Endothelial cell of umbilical vein (primary cell): ENCODE measurements around the gene RAPGEF3. TPM values are rescaled to one million over a fixed set of nuclear protein-coding genes. Genes with fewer than 3 reads are reported as not detected.
A peak's percentile ranks its signal among the peaks of the same experiment; 100 is the strongest.

Experiments used
- BruUV-seq: library from RNA; stranded (reverse); fragments of 400-500 nt; replicated peaks from 2 replicates; lab custom pipeline; 2021; lab: Mats Ljungman, UMichigan
- CTCF ChIA-PET: fragments of 300-600, 350-600 bp; sonication (Branson Sonifier 250); formaldehyde crosslinking; loops from one replicate; lab custom pipeline; 2021; ENCODE audit warnings: antibody characterized with exemption, inconsistent platforms; lab: Charles Lee
- POLR2A ChIA-PET: fragments of 300-600, 350-600 bp; sonication (Branson Sonifier 250); formaldehyde crosslinking; loops from one replicate; lab custom pipeline; 2021; ENCODE audit warnings: antibody characterized with exemption, inconsistent platforms; lab: Charles Lee
- DNase-seq: peaks from one replicate; pipeline ENCODE4 v3.0.0-alpha.2; 2011; ENCODE audit warnings: low read depth, low spot score
- FAIRE-seq: peaks from 2 replicates; lab custom pipeline; 2011; peaks lifted over from hg19 to GRCh38; lab: Jason Lieb, UNC
- H2AFZ ChIP-seq: 2 replicates; pipeline ENCODE4 v1.6.0; 2012; ENCODE audit warnings: low read depth, low read length, control low read depth, inconsistent platforms
- H3K27ac ChIP-seq: 2 replicates; pipeline ENCODE4 v1.5.1; 2011; ENCODE audit warnings: low read depth, mild to moderate bottlenecking, control low read depth, low read length, moderate library complexity; ENCODE audit not compliant: insufficient read depth
- H3K27me3 ChIP-seq, 2 experiments: 2 replicates each; pipeline versions ENCODE4 v1.6.0 to v1.6.1; 2011; ENCODE audit warnings: low read length in 2 of 2, mixed read lengths in 1 of 2; ENCODE audit not compliant: control insufficient read depth in 2 of 2, insufficient read depth in 2 of 2
- H3K36me3 ChIP-seq, 2 experiments: 2 replicates in 1 of 2; 3 replicates in 1 of 2; pipeline ENCODE4 v1.5.1; 2011; ENCODE audit warnings: low read length in 2 of 2, mild to moderate bottlenecking in 1 of 2, moderate library complexity in 1 of 2; ENCODE audit not compliant: control insufficient read depth in 2 of 2, insufficient read depth in 2 of 2; ENCODE audit errors: extremely low read depth in 1 of 2
- H3K4me1 ChIP-seq: 3 replicates; pipeline ENCODE4 v1.5.1; 2011; ENCODE audit warnings: mild to moderate bottlenecking, low read length; ENCODE audit not compliant: control insufficient read depth, insufficient read depth; ENCODE audit errors: extremely low read depth
- H3K4me2 ChIP-seq: 2 replicates; pipeline ENCODE4 v1.6.1; 2011; ENCODE audit warnings: low read length, control low read depth, mixed read lengths; ENCODE audit not compliant: insufficient read depth
- H3K4me3 ChIP-seq, 3 experiments: fragments of 200-600 bp in 1 of 3; sonication (generic), shearing (Covaris generic) in 1 of 3; replicated peaks in 1 of 3; 2 replicates each; pipeline ENCODE4 v1.5.1; 2011 to 2016; ENCODE audit warnings: control low read depth in 3 of 3, low read length in 3 of 3, mild to moderate bottlenecking in 2 of 3, inconsistent platforms in 1 of 3, low read depth in 1 of 3, moderate library complexity in 1 of 3; ENCODE audit not compliant: insufficient read depth in 1 of 3
- H3K79me2 ChIP-seq: 2 replicates; pipeline ENCODE4 v1.6.0; 2012; ENCODE audit warnings: low read length, inconsistent platforms; ENCODE audit not compliant: control insufficient read depth, insufficient read depth
- H3K9ac ChIP-seq: replicated peaks from 2 replicates; pipeline ENCODE3; 2011; ENCODE audit warnings: low read length, control low read depth; ENCODE audit not compliant: insufficient read depth; ENCODE audit errors: extremely low read depth
- H3K9me1 ChIP-seq: replicated peaks from 3 replicates; pipeline ENCODE4 v1.6.0; 2011; ENCODE audit warnings: mild to moderate bottlenecking, low read length; ENCODE audit not compliant: control insufficient read depth, insufficient read depth; ENCODE audit errors: extremely low read depth
- H3K9me3 ChIP-seq: replicated peaks from 2 replicates; pipeline ENCODE4 v1.5.1; 2012; ENCODE audit warnings: low read length, inconsistent platforms; ENCODE audit not compliant: control insufficient read depth, insufficient read depth
- H4K20me1 ChIP-seq: replicated peaks from 2 replicates; pipeline ENCODE3; 2011; ENCODE audit warnings: mild to moderate bottlenecking, low read length; ENCODE audit not compliant: control insufficient read depth, insufficient read depth; ENCODE audit errors: extremely low read depth
- GATA2 ChIP-seq: IDR thresholded peaks from 2 replicates; pipeline ENCODE4 v1.7.0; 2011; ENCODE audit warnings: low read depth, mild to moderate bottlenecking, moderate library complexity, mixed read lengths, low read length; ENCODE audit not compliant: insufficient read length, insufficient read depth
- JUN ChIP-seq: IDR thresholded peaks from 2 replicates; pipeline ENCODE4 v1.6.1; 2011; ENCODE audit warnings: borderline replicate concordance, low read depth; ENCODE audit not compliant: insufficient read length, insufficient read depth
- MYC ChIP-seq: IDR thresholded peaks from one replicate; pipeline ENCODE4 v1.6.1; 2011; ENCODE audit warnings: mild to moderate bottlenecking, low read depth, low read length
- POLR2A ChIP-seq: IDR thresholded peaks from 2 replicates; pipeline ENCODE4 v1.6.1; 2012; ENCODE audit warnings: low read depth, mild to moderate bottlenecking, control low read depth, low read length
- POLR2AphosphoS5 ChIP-seq: IDR thresholded peaks from 2 replicates; pipeline ENCODE4 v1.6.1; 2012; ENCODE audit warnings: low read depth, mild to moderate bottlenecking, control low read depth, low read length, moderate library complexity; ENCODE audit not compliant: insufficient read depth
- dilution Hi-C: fragments of 300-500 bp; cut with MboI; formaldehyde crosslinking; loops from one replicate; pipeline ENCODE4 v1.15.0; 2019; ENCODE audit warnings: low sequenced_read_pairs; ENCODE audit not compliant: extremely low pct_ligation_motif_present
- intact Hi-C: fragments of 100-400 bp; cut with micrococcal nuclease; formaldehyde crosslinking; loops from one replicate; pipeline ENCODE4 v1.10.0; 2022
- polyA plus RNA-seq, 4 experiments: library from polyadenylated mRNA; depleted of rRNA in 3 of 4; stranded (reverse) in 3 of 4; unstranded in 1 of 4; fragments of >200 nt; gene quantifications; 2 replicates each; pipeline versions ENCODE4 v1.2.1 to v1.2.3, GENCODE V29; 2011 to 2012; ENCODE audit warnings: missing spikeins in 1 of 4
- total RNA-seq: library from RNA; stranded (reverse); gene quantifications from 2 replicates; pipeline ENCODE4 v1.2.3, GENCODE V29; 2021
- TF ChIP-seq, protein P1 (sequence below): IDR thresholded peaks from 2 replicates; pipeline ENCODE4 v1.6.1; 2011; ENCODE audit not compliant: insufficient read depth, insufficient read length

RAPGEF3 gene
- total and polyA plus RNA-seq, 2 donors (not counting 3 experiments of a cell fraction or from before 2014, with no cell fraction given): 34.5 to 55.1 TPM

DNA sequence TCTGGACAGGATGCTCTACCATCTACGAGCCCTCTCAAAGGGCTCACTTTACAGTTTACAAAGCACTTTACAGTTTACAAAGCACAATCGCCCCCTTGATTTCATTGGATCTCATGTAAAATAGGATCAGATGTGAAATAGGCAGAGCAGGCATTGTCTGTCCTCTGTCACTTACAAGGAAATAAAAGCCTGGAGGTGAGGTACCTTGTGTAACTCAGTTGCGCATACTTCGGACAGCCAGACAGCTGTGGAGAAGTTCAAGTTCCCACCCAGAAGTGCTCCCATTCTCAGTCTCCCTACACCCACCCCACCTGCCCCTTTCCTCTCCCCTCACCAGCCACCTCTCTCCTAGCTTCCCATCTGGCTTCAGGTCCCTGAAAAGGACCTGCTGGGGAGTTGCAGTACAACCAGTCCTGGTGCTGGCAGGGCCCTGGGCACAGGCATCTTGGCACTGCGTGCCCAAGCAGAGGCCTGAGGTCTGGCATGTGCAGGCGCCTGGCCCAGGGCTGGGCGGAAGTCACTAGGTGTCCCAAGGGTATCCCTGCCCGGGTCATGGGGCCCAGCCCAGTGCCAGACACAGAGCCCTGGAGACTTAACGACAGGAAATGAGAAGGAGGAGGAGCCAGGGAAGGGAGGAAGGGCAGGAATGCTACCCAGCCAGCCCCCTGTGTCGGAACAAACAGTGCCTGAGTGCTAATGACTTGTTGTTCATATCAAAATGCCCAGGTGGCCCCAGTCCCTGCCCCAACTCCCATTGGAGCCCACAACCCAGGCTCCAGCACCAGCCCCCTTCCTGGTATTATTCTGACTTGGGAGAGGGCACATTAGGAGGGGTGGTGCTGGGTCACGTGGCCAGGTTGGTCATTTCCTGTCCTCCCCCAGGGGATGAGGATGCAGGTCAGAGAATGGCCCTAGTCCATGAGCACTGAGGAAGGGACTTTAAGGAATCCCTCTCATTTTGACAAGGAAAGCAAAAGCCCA is 5.4 kb downstream of the RAPGEF3 start:
- H3K27ac ChIP-seq: peak overlapping the region; percentile 70
- TF ChIP-seq, protein P1, sequence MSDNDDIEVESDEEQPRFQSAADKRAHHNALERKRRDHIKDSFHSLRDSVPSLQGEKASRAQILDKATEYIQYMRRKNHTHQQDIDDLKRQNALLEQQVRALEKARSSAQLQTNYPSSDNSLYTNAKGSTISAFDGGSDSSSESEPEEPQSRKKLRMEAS: peak; percentile 86
- TF ChIP-seq JUN: no peak
- TF ChIP-seq POLR2AphosphoS5: peak; percentile 63
- peak; percentile 17 for TF ChIP-seq MYC
- peak overlapping the region; percentile 31 for H3K4me2 ChIP-seq

DNA sequence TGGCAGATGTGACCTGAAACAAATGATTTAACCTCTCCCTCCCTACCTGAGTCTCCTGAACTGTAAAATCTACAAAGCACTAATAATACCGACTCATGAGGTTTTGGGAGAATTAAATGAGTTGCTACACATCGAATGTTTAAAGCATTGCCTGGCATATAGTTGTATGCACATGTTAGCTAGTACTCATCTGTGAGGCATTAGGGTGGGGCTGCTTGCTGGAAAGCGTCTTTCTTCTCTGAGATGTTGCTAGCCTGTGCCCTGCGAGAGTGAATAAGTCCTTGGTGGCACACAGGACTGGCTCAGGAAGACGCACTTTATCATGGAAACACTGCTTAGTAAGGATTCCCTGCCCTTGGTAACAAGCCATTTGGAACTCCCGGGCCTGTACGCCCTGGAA is 6.1 kb downstream of the RAPGEF3 start:
- no peak for DNase-seq
- no peak overlapping the region for H3K9ac ChIP-seq
- no peaks in the 10 kb centered on the region for H4K20me1 ChIP-seq
- POLR2A ChIA-PET: no interaction called here
- intact Hi-C loops (no loop called here), dilution Hi-C loops (no loop called here)
- H3K4me1 ChIP-seq: peaks cover 48% of the 10 kb centered on the region
- peaks cover 6 to 38% of the 10 kb centered on the region in 2 experiments for H3K36me3 ChIP-seq
- no peaks in the 10 kb centered on the region for H3K9me1 ChIP-seq
- CTCF ChIA-PET: interaction anchor here (1.5 to 8.4 kb wide), 2 partner anchors 10 to 15 kb away, joined by 5 to 105 read pairs; no protein-coding TSS in a partner anchor
- H3K79me2 ChIP-seq: peaks cover 28% of the 10 kb centered on the region
- H3K4me2 ChIP-seq: no peak overlapping the region
- peak overlapping the region; percentile 70 for H3K27ac ChIP-seq
- H3K9me3 ChIP-seq: no peaks in the 10 kb centered on the region
- BruUV-seq: no TSS peak
- FAIRE-seq: peak; percentile 18
- H3K4me3 ChIP-seq: no peak overlapping the region
- no peaks in the 10 kb centered on the region for H3K27me3 ChIP-seq
- TF ChIP-seq POLR2A: no peak
- TF ChIP-seq GATA2: no peak
- no peak overlapping the region for H2AFZ ChIP-seq

More for the DNA sequence above, 5.4 kb downstream of the RAPGEF3 start:
- intact Hi-C loops (no loop called here), dilution Hi-C loops (no loop called here)
- peaks cover 52% of the 10 kb centered on the region for H3K4me1 ChIP-seq
- DNase-seq: peak; percentile 73
- ChIA-PET POLR2A (no interaction called here), CTCF (interaction anchor here (1.3 to 8.4 kb wide), 4 partner anchors 11 to 85 kb away, joined by 3 to 191 read pairs (median 58); no protein-coding TSS in a partner anchor)
- no peaks in the 10 kb centered on the region for H4K20me1 ChIP-seq
- no peak overlapping the region for H3K4me3 ChIP-seq
- H3K9me1 ChIP-seq: no peaks in the 10 kb centered on the region
- BruUV-seq: no TSS peak
- H3K79me2 ChIP-seq: peaks cover 35% of the 10 kb centered on the region
- H3K9ac ChIP-seq: no peak overlapping the region
- no peaks in the 10 kb centered on the region for H3K27me3 ChIP-seq
- H3K36me3 ChIP-seq: peaks cover 3 to 31% of the 10 kb centered on the region in 2 experiments
- no peaks in the 10 kb centered on the region for H3K9me3 ChIP-seq
- FAIRE-seq: peak; percentile 97
- peak overlapping the region; percentile 29 for H2AFZ ChIP-seq
